GM18498 (cell line): ENCODE data around the gene ARL5B.
"Not testable (repeated sequence)": the region's sequence is repeated elsewhere in the genome, so short reads cannot be mapped to it uniquely, and the experiment has no call there.

Experiments
- ATAC-seq: cut with Tn5 transposase; IDR thresholded peaks from one replicate; pipeline ENCODE4 v1.9.1; 2021; ENCODE audit warnings: mild to moderate bottlenecking, moderate library complexity; ENCODE audit not compliant: unreplicated experiment

Gene ARL5B

DNA sequence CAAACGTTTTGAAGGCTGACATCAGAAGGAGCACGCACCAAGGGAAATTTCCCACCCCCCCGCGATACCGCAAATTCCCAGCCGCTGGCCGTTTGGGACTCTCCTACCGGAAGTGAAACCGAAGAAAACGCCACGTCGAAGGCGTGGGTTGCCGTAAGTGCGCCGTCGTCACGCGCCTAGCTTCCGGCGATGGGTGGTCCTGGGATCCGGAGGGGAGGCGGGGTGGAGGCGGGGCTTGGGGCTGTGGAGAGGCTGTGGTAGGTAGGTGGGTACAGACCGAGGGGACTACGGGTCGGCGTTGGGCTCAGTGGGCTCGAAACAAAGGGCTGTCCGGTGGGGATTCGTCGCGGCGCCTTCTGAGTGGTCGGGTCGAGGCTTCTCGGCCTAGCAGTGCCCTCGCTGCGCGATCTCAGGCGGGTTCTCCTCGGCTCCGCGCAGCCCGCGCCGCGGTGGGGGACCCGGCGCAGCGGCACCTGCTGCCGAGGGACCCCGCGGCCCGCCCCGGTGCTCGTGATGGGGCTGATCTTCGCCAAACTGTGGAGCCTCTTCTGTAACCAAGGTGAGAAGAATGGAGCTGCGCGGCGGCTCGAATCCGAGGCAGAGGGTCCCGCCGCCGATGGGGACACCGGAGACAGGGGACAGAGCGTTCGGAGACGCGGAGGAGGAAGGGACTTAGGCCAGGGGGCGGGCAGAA, at the start of gene ARL5B:
Gene ARL5B (plus strand): TSS at position 307 of the 694 bp plus-strand sequence. CDS start 207 bp downstream, at position 514.
- peak; percentile 92 for ATAC-seq

- no peak for ATAC-seq
These were observed 48.7 kb upstream of the ARL5B start for GRCh38 chr10:18610517-18610916.

DNA sequence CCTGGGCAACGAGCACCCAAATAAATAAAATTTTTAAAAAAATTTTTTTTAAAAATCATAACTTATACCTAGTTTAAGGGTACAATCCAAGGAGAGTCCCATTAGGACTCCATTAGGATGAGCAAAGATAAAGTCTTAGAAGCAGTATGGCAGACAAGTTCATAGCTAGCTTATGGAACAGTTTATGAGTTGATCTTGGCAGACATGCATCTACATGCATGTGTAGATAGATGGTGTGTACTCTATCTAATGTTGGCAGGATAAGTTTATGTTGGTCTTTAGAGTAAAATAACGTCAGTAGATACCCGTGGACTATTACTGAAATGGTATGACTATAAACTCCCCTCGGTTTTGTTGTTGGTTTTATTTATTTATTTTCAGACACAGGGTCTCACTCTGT, 48.1 kb upstream of the ARL5B start:
- ATAC-seq: no peak

- no peak for ATAC-seq
These were observed 43.6 kb upstream of the ARL5B start for GRCh38 chr10:18615618-18616017.

- ATAC-seq: no peak
These were observed 42.9 kb upstream of the ARL5B start for GRCh38 chr10:18616337-18616736.

- ATAC-seq: no peak
These were observed 40.2 kb upstream of the ARL5B start for GRCh38 chr10:18619016-18619415.

- no peak for ATAC-seq
These were observed 38.4 kb upstream of the ARL5B start for GRCh38 chr10:18620856-18621255.

DNA sequence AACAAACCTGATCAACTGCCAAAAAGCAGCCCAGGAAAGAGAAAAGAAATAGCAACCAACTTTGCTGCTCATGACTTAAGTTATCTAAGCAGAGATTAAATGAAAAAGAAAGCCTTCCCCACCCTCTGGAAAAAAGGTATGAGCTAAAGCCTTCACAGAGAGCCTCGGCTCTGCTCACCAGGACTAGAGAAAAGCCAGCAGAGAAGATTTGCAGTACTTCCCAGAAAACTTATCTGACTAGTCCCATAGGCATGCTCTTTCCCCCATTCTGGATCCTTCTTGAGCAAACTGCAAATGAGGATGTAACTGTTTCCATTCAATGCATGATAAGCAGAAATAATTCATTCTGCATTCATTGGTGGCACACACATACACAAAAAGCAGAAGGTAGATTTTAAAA, 35.6 kb upstream of the ARL5B start:
- not testable (repeated sequence) for ATAC-seq

DNA sequence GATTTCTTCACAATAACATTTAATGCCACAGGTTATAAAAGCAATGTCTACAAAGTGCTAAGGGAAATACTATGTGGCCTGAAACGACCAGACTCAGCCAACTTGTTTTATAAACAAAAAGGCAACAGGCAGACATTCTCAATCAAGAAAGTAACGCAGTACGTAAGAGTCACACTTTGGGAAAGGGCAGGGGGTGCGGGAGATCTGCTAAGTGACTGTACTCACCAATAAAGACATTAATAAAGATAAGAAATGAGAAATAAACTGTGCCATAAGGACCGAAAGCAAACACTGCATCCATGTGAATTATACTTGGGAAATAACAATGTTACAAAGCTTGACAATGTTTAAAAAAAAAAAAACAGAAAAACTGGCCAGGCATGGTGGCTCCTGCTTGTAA, 33.3 kb upstream of the ARL5B start:
- ATAC-seq: no peak

- ATAC-seq: not testable (repeated sequence)
These were observed 31.7 kb upstream of the ARL5B start for GRCh38 chr10:18627452-18628018.

DNA sequence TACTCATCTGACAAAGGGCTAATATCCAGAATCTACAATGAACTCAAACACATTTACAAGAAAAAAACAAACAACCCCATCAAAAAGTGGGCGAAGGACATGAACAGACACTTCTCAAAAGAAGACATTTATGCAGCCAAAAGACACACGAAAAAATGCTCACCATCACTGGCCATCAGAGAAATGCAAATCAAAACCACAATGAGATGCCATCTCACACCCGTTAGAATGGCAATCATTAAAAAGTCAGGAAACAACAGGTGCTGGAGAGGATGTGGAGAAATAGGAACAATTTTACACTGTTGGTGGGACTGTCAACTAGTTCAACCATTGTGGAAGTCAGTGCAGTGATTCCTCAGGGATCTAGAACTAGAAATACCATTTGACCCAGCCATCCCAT, 26.7 kb upstream of the ARL5B start:
- not testable (repeated sequence) for ATAC-seq

DNA sequence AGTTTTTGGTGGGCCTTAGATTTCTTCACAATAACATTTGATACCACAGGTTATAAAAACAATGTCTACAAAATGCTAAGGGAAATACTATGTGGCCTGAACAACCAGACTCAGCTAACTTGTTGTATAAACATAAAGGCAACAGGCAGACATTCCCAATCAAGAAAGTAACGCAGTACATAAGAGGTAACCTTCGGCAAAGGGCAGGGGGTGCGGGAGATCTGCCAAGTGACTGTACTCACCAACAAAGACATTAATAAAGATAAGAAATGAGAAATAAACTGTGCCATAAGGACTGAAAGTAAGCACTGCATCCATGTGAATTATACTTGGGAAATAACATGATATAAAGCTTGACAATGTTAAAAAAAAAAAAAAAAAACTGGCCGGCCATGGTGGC, 23.2 kb upstream of the ARL5B start:
- ATAC-seq: no peak

DNA sequence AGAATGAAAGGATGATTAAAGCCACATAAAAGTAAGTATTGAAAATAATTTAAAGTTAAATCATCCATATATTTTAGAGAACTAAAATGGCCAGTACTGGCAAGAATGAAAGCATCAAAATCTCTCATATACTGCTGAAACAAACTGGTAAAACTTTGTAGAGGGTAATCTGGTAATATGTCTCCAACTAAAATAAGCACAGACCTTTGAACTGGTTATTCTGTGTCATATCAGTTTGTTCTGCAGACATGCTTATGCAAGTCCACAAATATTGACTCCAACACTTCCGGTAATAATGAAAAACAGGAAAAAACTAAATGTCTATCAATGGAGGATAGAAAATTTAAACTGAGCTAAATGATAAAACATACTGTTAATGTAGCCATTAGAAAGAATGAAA, 21.8 kb upstream of the ARL5B start:
- ATAC-seq: not testable (repeated sequence)

- not testable (repeated sequence) for ATAC-seq
These were observed 19.5 kb upstream of the ARL5B start for GRCh38 chr10:18639719-18640118.

GRCh38 chr10:18647151-18647550, 12.1 kb upstream of the ARL5B start:
- ATAC-seq: no peak

DNA sequence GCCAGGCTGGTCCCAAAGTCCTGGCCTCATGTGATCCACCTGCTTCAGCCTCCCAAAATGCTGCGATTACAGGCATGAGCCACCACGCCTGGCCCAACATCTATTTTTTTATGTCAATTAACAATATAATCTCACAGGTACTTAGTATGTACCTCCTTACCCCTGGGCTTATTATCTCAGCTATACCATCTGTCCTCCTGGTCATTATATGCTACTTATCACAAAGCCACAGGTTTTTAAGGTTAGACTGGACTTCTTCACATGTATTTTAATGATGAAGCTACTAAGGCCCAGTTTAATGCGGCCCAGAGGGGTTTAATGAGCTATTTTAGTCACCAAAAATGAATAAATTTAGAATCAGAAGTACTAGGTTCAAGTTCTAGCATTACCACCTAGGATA, 11.3 kb upstream of the ARL5B start:
- no peak for ATAC-seq

- no peak for ATAC-seq
These were observed 9.8 kb upstream of the ARL5B start for GRCh38 chr10:18649364-18649959.

DNA sequence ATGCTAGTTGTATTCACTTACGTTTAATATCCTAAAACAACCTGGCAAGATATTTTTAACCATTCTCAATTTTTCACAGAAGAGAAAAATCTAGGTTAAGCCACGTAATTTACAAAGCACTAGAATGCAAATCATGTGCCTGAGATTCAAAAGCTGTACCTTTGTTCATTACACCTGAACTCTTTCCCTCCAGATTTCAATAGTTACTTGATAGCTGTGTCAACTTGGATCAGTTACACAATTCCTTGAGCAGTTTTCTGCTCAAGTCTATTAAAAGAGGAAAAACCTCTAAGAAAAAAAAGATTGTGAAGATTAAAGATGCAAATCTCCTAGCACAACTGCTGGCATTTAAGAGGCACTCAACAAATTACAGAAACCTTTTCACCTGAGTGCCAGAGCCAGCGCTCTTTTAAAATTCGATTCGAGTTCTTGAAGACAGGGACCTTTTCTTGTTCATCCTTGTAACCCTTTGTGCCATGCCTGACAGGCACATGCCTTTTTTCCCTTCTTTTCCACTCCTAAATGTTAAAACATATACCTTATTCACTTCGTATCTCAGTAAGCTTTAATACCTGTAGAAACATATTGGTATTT, 8.7 kb upstream of the ARL5B start:
- no peak for ATAC-seq

GRCh38 chr10:18651324-18652007, 7.8 kb upstream of the ARL5B start, which contains the start of gene NSUN6:
TSS of gene NSUN6 (minus strand) at chr10:18651587. CDS start at chr10:18651203, 384 bp downstream.
- peak; percentile 98 for ATAC-seq

- ATAC-seq: no peak
These were observed 6.1 kb upstream of the ARL5B start for GRCh38 chr10:18653112-18653511.

DNA sequence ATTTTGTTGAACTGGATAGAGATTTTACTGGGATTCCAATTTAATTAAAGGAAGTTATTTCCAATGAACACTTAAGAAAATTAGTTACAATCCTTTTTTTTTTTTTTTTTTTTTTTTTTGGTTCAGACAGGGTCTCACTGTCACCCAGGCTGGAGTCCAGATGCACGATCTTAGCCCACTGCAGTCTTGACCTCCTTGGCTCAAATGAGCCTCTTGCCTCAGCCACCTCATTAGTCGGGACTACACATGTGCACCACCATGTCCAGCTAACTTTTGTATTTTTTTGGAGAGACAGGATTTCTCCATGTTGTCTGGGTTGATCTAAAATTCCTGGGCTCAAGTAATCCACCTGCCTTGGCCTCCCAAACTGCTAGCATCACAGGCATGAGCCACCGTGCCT, 2.5 kb upstream of the ARL5B start:
- ATAC-seq: no peak
